NCI-H1436 treated with DMSO at 0.1 percent for 48 hours (cell line): ENCODE results near the gene VPS37C.

Experiments used
- DNase-seq: peaks from one replicate; lab custom pipeline; 2025; lab: John Stamatoyannopoulos, UW

The VPS37C gene

DNA sequence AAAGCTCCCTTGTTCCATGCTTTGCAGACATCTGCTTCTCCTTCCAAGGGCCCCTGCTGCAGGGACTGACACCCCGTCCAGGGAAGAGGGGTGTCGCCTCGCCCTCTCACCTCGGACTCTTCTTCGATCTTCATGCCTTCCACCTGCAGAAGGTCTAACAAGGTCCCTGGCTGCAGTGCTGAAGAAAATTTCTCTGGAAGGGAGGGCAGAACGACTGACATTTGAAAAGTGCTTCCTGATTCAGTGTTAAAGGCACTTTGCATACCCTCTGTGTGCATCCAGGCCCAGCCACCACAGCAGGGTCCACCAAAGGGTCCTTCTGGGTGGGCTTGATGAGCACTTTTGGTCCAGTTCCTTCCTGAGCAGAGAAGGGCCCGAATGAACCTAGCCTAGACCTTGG is 28.1 kb downstream of the VPS37C start:
- DNase-seq = no peak

DNA sequence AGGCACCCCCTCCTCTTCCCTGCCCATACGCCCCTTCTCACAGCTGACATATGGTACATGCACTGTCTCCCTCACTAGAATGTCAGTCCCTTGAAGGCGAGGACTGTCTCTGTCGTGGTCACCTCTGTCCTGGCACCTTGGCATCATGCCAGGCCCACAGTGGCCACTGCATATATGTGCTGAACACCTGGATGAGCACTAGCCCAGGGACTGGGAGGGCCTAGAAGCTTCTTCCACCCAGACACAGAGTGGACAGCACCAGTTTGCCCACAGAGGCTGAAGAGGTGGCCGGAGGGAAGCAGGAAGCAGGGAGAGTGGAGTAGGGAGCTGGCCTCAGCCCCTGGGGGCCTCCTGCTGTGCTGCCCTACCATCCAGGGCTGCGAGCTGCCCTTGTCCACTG is 28.6 kb downstream of the VPS37C start:
- DNase-seq = no peak

DNA sequence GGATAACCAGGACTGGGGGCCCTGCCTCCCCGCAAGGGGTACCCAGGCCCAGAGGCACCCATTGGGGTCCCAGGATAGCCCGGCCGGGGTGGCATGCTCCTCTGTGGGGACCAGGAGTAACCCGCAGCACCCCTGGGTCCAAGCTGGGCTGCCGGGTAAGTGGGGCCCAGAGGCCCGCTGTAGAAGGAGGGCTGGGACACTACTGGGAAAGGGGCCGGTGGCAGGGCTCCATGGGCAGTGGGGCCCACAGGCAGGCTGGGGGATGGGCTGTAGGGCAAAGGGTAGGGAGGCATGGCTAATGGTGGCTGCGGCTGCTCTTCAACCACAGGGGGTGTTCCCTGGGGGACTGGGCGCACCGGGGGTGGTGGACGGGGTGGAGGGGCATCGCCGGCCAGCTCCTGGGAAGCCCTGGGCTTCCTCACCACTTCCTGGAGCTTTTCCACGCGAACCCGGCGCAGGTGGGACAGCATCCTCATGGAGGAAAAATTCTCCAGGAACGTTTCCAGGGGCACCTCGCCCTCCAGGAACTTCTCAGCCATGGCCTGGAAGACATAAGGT is 29.1 kb downstream of the VPS37C start:
- DNase-seq = no peak

DNA sequence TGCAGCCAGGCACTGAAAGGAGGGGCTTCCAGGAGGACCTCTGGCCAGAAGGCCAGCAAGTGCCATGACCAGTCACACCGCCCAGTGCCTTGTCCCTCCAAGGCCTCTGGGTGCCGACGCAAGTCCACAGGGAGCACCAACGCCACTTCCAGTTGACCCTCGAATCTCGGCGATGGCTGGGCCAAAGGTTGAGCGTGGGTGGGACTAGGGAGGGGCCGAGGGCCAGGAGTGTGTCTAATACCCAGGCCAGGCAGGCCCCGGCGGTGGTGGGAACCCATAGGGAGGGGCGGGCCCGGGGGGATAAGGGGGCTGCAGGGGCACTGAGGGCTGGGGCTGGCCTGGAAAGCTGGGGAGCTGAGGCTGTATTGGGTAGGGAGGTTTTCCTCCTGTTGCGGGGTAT is 29.6 kb downstream of the VPS37C start:
- no peak for DNase-seq

DNA sequence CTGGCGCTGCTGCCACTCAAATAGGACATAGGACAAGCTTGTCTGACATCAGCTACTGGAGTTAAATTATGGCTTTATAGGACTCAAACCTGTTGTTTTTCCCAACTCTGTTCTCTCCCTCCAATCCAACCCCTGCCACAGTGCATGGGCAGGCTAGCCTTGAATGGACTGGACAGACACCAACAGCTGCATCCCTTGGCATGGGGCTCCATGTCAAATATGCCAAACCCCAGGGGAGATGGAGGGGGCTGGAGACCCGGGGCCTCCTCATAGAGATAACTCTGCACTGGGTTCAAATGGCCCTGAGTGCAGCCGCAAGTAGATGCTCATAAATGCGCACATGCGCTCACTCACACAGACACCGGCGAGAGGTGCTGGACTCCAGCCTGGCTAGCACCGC is 30.0 kb downstream of the VPS37C start:
- DNase-seq = no peak

DNA sequence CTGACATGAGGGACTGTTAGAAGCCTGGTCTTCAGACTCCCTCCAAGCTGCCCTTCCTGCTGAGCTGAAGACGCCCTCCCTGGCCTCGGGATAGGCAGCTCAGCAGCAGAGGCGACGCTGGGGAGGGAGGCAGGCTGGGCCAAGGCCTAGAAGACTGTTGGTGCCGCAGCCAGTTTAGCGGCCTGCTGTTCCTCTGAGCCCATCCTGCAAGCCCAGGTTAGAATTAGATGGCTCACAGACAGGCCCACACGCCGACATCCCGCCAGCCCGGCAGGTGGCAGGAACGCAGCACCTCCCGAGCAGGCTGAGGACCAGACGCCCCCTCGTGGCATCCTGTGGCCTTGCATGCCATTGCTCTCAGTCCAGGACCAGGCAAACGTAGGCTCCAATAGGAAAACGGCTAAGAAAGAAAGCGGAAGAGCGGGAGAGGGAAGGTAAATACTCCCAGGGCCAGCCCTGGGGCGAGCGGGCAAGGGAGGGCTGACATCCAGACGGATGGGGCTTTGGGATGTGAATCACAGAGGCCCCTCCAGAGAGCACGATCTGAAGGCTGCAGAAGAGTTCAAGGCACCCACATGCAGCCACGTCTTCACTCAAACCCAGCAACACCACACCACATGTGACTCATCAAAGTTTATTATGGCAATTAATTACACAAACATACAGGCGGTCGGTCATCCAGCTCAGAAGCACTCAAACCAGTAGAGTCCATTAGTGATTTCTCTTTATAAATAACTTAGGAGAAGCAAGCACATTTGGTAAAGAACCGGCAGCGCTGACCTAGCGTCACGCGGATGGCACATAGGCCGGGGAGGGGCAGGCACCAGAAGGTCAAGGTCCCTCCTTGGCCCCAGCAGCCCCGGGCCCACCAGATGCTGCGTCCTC is 31.3 kb downstream of the VPS37C start:
- DNase-seq = no peak

DNA sequence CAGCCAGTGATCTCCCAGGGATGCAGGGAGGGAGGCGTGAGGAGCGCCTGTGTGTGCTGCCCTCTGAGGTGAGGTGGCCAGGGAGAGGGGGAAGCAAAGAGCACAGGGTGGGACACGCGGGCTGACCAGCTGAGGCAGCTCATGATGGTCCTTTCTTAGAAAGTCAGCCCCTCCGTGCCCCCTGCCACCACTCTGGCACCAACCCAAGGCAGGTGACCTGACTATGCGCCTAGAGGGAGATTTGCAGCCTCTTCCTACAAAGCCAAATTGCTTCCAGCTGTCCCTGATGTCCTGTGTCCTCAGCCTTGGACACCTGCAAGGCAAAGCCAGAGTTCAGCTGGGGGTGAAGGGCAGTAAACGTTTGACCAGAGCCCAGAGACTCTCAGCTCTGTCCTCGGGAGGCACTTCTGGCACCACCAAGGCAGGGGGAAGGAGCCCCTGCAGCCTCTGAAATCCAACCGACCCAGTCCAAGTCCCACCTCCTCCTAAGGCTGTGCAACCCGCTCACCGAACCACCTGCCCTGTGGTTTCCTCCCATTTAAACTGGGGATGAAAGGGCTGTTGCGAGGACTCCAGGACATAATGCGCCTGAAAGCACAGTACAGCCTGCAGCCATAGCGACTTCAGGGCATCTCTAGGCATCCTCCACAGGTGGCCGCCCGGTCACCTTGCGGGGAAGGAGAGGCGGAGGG is 32.1 kb downstream of the VPS37C start:
- DNase-seq = no peak

DNA sequence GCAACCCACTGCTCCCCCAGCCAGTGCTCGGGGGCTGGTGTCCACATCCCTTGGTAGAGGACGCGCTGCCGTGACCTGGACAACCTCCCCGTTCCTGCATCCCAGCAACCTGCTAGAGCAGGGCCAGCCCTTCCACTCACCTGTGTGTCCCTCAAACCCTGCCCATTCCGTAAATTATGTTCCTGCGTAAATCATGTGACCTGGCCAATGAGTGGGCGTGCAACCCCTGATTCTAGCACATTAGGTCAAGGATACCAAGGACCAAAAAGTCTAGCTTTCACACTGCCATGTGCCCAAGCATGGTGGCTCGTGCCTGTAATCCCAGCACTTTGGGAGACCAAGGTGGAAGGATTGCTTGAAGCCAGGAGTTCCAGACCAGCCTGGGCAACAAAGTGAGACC is 33.2 kb downstream of the VPS37C start:
- DNase-seq = no peak

DNA sequence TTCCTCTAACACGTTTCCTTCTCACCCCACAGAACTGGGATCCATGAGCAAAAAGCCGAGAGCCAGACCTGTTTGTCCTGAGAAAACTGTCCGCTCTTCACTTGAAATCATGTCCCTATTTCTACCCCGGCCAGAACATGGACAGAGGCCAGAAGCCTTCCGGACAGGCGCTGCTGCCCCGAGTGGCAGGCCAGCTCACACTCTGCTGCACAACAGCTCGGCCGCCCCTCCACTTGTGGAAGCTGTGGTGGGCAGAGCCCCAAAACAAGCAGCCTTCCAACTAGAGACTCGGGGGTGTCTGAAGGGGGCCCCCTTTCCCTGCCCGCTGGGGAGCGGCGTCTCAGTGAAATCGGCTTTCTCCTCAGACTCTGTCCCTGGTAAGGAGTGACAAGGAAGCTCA is 35.0 kb downstream of the VPS37C start:
- DNase-seq = no peak

DNA sequence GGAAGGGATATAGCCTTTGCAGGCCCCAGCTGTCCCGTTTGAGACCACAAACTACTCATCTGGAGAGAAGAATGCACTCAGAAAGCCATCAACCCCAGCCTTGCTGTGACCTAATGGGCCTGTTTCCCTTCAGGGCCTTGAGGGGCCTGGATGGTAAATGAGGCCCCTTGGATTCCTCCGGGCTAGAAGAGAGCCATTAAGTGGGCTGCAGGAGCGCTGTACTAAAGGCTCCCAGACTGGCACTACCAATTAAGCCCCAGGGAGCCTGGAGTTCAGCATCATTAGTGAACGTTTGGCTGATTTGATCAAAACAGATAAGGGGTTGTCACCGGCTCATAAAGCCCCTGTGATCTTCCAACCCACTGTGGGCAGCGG is 35.9 kb downstream of the VPS37C start:
- no peak for DNase-seq

DNA sequence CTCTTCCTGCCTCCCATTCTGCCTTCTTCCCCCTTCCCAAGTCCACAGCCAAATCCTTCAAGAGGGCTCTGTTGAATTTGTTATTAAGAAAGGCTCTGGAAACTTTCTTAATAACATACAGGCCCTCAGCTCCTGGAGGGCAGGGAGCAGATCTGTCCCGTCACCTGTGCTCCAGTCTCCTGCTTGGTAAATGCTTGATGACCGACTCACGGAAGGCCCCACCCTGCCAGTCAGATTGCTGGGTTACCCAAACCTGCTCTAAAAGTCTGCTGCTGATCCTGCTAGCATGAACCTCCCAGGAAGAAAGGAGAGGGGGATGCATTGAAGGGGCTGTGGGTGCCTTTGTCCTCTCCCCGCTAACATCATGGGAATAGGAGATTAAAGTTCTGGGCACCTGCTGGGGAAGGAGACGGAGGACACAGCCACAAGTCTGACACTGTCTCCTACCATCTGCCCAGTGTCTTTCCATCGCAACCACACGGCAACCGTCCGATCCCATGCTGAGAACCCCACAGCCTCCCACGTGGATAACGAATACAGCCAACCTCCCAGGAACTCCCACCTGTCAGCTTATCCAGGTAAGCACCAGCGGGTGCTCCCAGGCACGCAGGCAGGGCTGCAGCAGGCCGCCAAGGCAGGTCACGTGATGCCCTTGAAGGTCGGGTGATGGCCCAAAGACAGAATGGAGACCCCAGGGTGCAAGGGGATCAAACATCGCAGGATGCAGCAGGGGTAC is 36.5 kb downstream of the VPS37C start:
- DNase-seq = no peak

DNA sequence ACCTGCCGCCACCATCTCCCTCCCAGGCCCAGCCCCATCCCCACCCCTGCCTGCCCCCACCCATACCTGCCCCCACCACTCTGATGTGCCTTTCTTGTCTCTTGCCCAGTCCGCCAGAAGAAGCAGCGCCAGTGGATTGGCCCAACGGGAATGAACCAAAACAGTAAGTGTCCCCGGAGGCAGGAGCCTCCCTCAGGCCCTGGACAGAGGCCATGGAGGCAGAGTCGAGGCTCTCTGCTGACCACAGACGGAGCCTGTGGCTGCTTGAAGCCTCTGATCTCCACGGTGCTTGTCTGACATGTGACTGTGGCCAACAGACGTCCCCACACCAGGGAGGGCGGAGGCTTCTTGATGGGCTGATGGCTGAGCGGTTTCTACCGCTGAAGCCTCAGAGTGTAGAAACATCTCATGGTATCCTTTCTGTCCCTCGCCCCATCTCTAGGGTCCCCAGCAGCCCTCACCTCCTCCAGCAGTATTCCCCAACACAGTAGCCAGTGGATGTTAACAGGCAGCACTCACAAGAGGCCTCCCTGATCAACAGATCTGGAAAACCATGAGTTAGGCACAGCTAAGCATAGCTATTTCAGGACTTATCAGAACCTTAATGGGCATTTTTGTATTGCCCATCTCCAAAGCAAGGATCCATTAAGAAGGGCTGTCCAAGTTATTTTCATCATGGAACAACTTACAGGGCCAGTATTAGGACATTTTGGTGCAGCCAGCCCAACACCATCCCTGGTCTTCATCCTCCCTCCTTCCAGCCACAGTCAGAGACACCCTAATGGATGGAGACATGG is 37.3 kb downstream of the VPS37C start:
- no peak for DNase-seq

DNA sequence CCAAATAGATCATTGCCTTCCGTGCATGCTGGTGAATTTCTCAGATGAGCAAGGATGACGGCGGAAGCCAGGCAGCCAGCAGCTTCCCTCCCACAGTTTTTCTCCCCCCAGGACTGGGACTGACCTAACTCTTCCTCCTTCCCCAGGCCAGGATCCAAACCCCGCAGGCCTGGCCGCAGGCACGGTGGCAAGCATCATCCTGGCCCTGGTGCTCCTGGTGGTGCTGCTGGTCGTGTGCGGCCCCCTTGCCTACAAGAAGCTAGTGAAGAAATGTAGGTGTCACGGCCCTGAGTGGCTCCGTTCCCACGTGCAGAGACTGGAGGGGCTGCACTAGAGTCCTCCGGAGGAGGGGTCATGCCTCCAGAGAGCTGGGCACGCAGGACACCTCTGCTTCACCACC is 38.5 kb downstream of the VPS37C start:
- DNase-seq = no peak

DNA sequence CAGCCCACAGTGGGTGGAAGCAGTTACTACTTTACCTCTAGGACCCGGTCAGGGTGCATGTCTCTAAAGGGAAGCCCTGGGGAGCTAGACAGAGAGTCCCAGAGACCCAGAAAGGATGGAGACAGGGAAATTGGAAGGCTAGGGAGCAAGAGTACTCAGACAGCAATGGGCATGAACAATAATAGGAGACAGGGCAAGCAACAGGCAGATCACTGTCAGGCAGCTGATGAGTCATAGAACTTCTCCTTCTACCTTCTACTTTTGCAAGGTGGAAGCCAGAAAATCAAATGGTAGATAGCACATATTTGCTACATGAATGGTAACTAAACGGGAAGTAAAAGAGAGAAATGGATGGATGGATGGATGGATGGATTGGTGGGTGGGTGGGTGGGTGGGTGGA is 39.3 kb downstream of the VPS37C start:
- no peak for DNase-seq

DNA sequence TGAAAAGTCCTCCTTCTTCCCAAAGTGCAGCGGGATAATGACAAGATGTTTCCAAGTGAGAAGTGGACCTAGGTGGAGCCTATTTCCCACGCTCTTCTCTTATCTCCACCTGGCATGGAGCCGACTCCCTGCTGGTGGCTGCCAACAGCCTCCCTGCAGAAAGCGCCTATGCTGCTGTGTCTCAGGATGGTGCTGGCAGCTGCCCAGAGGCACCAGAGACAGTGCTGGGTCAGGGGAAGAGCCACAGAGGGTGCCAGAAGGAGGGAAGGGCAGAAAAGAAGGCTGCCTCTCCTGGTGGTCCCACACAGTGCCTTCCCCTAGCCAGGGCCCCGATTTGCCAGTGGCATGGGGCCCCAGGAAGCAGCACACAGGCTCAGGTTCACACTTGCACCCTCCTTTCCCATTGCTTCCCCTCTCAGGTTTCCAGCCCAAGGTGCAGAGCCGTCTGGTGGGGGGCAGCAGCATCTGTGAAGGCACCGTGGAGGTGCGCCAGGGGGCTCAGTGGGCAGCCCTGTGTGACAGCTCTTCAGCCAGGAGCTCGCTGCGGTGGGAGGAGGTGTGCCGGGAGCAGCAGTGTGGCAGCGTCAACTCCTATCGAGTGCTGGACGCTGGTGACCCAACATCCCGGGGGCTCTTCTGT is 39.9 kb downstream of the VPS37C start:
- no peak for DNase-seq

DNA sequence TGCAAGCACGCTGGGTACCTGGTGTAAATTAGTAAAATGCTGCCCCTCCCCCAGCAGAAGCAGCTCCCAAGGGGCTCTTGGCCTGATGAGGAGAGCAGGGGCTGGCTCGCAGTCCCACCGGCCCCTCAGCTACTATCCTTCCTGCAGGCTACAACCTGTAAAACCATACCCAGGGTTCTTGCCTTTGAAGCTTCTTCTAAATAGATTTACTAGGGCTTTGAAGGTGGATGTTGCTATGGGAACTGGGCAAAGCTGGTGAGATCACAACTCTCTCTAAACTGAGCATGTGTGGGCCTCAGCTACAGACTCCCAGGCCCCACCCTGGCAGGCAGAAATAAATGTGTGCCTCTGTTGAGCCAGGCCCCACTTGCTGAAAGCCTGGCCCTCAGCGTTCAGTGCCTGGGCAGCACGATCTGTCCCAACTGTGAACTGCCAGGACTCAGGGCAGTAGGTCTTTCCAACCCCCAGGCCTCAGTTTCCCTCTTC is 40.5 kb downstream of the VPS37C start:
- no peak for DNase-seq

DNA sequence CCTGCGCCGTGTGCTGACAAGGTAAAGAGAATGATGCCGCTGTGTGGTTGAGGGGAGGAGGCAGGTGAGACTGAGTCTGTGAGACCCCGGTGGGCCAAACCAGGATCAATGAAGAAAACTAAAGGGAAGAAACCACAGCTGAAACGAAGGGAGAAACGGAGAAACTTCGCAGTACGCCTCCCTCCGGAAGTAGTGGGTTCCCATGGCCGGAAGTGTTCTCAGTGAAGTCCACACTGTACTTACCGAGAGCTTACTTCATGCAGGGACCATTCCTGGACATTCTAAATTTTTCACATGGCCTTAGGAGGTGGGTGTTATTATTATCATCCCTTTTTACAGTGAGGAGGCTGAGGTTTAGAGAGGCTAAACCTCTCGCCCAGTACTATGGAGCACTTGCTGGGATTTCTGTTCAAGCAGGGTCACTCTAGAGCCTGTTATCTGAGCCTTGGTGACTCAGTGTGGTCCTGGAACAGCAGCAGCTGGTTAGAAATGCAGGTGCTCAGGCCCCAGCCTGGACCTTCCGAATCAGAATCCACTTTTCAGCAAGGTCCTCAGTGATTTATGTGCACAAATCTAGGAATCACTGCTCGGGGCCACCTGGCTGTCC is 41.0 kb downstream of the VPS37C start:
- no peak for DNase-seq

DNA sequence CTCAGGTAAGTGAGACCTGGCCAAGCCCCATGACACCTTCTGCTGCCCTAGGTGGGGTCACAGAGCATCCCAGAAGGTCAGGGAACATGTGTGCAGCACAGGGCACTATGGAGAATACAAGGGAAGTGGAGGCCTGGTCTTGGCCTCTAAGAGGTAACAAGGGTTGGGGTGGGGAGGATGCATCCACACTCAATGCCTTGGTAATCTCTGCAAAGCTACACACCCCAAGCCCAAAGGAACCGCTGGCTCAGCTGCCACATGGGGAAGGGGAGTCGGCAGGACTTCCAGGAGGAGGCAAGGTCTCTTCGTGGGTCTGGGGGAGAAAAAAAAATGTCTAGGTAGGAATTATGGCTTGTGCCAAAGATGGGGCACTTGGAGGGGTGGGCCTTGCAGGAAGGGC is 41.7 kb downstream of the VPS37C start:
- DNase-seq = no peak

DNA sequence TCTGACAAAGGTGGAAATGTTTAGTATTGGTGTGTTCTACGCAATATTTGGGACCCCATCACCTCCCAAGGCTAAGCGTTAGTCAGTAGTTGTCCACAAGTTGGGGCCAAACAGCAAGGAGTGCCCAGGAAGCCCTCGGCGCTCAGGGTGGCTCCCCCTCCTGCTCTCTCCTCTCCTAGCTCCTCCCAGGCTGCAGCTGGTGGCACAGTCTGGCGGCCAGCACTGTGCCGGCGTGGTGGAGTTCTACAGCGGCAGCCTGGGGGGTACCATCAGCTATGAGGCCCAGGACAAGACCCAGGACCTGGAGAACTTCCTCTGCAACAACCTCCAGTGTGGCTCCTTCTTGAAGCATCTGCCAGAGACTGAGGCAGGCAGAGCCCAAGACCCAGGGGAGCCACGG is 42.2 kb downstream of the VPS37C start:
- DNase-seq = no peak

DNA sequence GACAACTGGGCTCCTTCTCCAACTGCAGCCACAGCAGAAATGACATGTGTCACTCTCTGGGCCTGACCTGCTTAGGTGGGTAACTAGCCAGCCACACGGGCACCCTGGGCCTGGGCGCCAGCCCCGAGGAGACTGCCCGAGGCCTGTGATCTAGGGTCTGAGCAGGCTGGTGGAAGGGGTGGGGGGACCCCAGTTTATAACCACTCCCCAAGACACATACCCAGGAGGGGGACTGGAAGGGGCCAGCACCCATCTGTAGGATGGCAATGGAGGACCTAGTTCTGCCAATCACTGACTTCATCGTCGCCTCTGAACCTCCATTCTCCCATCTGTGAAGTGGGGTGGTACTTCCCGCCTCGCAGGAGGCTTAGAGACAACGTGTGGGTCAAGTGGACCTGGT is 42.8 kb downstream of the VPS37C start:
- DNase-seq = no peak

DNA sequence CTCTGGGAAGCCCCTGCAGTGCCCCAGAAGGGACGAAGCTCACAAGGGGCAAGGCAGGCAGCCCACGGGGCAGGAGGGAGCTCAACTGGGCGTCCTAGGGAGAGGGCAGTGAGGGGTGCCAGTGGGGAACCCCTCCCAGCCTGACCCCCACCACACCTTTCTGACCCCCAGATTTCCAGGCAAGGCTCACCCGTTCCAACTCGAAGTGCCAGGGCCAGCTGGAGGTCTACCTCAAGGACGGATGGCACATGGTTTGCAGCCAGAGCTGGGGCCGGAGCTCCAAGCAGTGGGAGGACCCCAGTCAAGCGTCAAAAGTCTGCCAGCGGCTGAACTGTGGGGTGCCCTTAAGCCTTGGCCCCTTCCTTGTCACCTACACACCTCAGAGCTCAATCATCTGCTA is 43.2 kb downstream of the VPS37C start:
- no peak for DNase-seq
